ENCODE measurements around the gene KRTAP5-3.
A peak's percentile ranks its signal among the peaks of the same experiment; 100 is the strongest.
"Not testable (repeated sequence)": the region's sequence is repeated elsewhere in the genome, so short reads cannot be mapped to it uniquely, and the experiment has no call there.

KRTAP5-3 gene

DNA sequence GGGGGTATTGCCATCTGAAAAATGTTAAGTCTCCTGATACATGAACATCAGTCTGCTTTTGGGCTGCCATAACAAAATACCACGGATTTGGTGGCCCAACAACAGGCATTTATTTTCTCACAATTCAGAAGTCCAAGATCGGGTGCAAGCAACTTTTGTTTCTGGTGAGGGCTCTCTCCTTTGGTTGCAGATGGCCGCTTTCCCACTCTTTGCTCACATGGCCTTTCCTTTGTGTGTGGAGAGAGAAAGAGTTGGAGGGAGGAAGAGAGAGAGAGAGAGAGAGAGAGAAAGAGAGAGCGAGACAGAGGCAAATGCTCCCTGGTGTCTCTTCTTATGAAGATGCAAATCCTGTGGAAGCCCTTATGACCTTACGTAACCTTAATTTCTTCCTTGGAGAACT is 7.6 kb downstream of the KRTAP5-3 start:
- H3K4me3 ChIP-seq (ENCODE audit: low read depth, low read length) = no peak overlapping the region
- TF ChIP-seq CTCF (IDR thresholded peaks at IDR 0.05; ENCODE audit: low read depth, low read length) = no peak
- in situ Hi-C loops (cut with HindIII; ENCODE audit: low sequenced_read_pairs) = no loop called here
- DNase-seq (ENCODE audit: low read depth, low spot score) = no peak

DNA sequence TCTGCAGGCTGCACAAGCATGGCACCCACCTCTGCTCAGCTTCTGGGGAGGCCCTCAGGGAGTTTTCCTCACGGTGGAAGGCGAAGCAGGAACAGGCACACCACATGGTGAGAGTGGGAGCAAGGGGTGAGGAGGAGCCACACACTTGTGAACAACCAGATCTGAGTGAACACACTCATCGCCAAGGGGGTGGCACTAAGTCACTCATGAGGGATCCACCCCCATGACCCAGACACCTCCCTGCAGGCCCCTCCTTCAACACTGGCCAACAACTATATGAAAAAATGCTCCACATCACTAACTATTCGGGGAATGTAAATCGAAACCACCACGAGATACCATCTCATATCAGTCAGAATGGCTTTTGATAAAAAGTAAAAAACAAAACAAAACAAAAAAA is 9.4 kb downstream of the KRTAP5-3 start:
- in situ Hi-C loops (cut with HindIII; ENCODE audit: low sequenced_read_pairs) = no loop called here
- no peak overlapping the region for H3K4me3 ChIP-seq (ENCODE audit: low read depth, low read length)
- no peak for DNase-seq (ENCODE audit: low read depth, low spot score)
- TF ChIP-seq CTCF (IDR thresholded peaks at IDR 0.05; ENCODE audit: low read depth, low read length) = no peak

DNA sequence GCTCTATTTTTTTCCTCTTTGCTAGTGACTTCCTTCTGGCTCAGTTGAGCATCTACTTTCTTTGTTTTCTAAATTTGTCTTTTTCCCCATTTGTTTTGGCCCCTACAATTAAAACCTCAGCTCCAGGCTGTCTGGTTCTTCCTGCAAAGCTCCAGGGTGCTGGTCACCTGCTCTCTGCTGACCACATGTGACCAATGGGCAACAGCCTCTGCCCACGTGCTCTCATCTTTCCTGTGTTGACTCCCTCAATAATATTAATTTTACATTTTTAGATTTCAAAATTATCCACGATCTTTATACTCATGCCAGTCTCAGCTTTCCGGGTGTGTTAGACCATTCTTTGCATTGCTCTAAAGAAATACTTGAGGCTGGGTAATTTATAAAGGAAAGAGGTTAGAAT is 9.9 kb downstream of the KRTAP5-3 start:
- DNase-seq (ENCODE audit: low read depth, low spot score); H3K4me3 ChIP-seq (ENCODE audit: low read depth, low read length); in situ Hi-C loops (cut with HindIII; ENCODE audit: low sequenced_read_pairs): not testable (repeated sequence)

GRCh38 chr11:1597994-1598380 is 10.3 kb downstream of the KRTAP5-3 start, which contains the start of gene KRTAP5-2:
Gene KRTAP5-2, minus strand, starts transcription at chr11:1598294. Its CDS starts 44 bp downstream, at chr11:1598250.
- in situ Hi-C loops (cut with HindIII; ENCODE audit: low sequenced_read_pairs) = no loop called here
- no peak within 1 kb of the TSS for H3K4me3 ChIP-seq (ENCODE audit: low read depth, low read length)
- TF ChIP-seq CTCF (IDR thresholded peaks at IDR 0.05; ENCODE audit: low read depth, low read length) = no peak
- DNase-seq (ENCODE audit: low read depth, low spot score) = no peak

GRCh38 chr11:1597331-1597993 is 10.8 kb downstream of the KRTAP5-3 start:
- in situ Hi-C loops (cut with HindIII; ENCODE audit: low sequenced_read_pairs) = no loop called here

GRCh38 chr11:1596576-1597121 is 11.6 kb downstream of the KRTAP5-3 start:
- in situ Hi-C loops (cut with HindIII; ENCODE audit: low sequenced_read_pairs); DNase-seq (ENCODE audit: low read depth, low spot score): not testable (repeated sequence)

More at GRCh38 chr11:1597331-1597993, 10.8 kb downstream of the KRTAP5-3 start:
- no peak overlapping the region for H3K4me3 ChIP-seq (ENCODE audit: low read depth, low read length)
- no peak for TF ChIP-seq CTCF (IDR thresholded peaks at IDR 0.05; ENCODE audit: low read depth, low read length)
- DNase-seq (ENCODE audit: low read depth, low spot score) = no peak

GRCh38 chr11:1595994-1596575 is 12.2 kb downstream of the KRTAP5-3 start:
- TF ChIP-seq CTCF (IDR thresholded peaks at IDR 0.05; ENCODE audit: low read depth, low read length) = peak; percentile 18
- H3K4me3 ChIP-seq (ENCODE audit: low read depth, low read length); DNase-seq (ENCODE audit: low read depth, low spot score); in situ Hi-C loops (cut with HindIII; ENCODE audit: low sequenced_read_pairs): not testable (repeated sequence)

More at GRCh38 chr11:1596576-1597121, 11.6 kb downstream of the KRTAP5-3 start:
- H3K4me3 ChIP-seq (ENCODE audit: low read depth, low read length) = not testable (repeated sequence)

All from astrocyte of the spinal cord (primary cell).